ENCODE results near the gene PPP1R3D. TPM values are rescaled to one million over a fixed set of nuclear protein-coding genes. Genes with fewer than 3 reads are reported as not detected.

The PPP1R3D gene
- total and polyA plus RNA-seq, 2 of the 13 experiments (the other 11 are each of a cell fraction or from before 2014, with no cell fraction given), result 1.2 to 3.7 TPM

GRCh38 chr20:59933849-59934585 is 6.1 kb downstream of the PPP1R3D start (continued):
- no peak for TF ChIP-seq NFAT5 (CRISPR knock-in tag; IDR thresholded peaks at IDR 0.05)
- no peak for TF ChIP-seq RORA (CRISPR knock-in tag; IDR thresholded peaks at IDR 0.05)
- no peak for TF ChIP-seq ZUFSP (CRISPR knock-in tag; IDR thresholded peaks at IDR 0.05; ENCODE audit: borderline replicate concordance)
- TF ChIP-seq ZNF678 (CRISPR knock-in tag; IDR thresholded peaks at IDR 0.05), result no peak
- TF ChIP-seq ARID2 (CRISPR knock-in tag; IDR thresholded peaks at IDR 0.05; ENCODE audit: borderline replicate concordance), result no peak
- TF ChIP-seq CC2D1A (CRISPR knock-in tag; IDR thresholded peaks at IDR 0.05), result no peak
- TF ChIP-seq SMYD3 (CRISPR knock-in tag; IDR thresholded peaks at IDR 0.05), result no peak
- no peak for TF ChIP-seq ZNF670 (CRISPR knock-in tag; IDR thresholded peaks at IDR 0.05; ENCODE audit: borderline replicate concordance)
- TF ChIP-seq ZNF710 (CRISPR knock-in tag; IDR thresholded peaks at IDR 0.05; ENCODE audit: borderline replicate concordance), result no peak
- 0 out of 2 replicates have a peak, but pooled peaks have one; percentile 20 for TF ChIP-seq HDAC1 (CRISPR knock-in tag; IDR thresholded peaks at IDR 0.05)
- TF ChIP-seq NFIC (IDR thresholded peaks at IDR 0.05; ENCODE audit: low read length), result no peak
- no peak for TF ChIP-seq ZNF432 (CRISPR knock-in tag; IDR thresholded peaks at IDR 0.05; ENCODE audit: borderline replicate concordance)
- no peak for TF ChIP-seq PAF1 (CRISPR knock-in tag; IDR thresholded peaks at IDR 0.05)
- no peak for TF ChIP-seq MYNN (CRISPR knock-in tag; IDR thresholded peaks at IDR 0.05; ENCODE audit: low read depth)
- TF ChIP-seq YY1 (IDR thresholded peaks at IDR 0.05; ENCODE audit: insufficient read depth, insufficient replicate concordance, low read depth, low read length), result no peak
- TF ChIP-seq NFE2 (CRISPR knock-in tag; IDR thresholded peaks at IDR 0.05), result no peak
- TF ChIP-seq AKAP8 (CRISPR knock-in tag; IDR thresholded peaks at IDR 0.05), result no peak
- no peak for TF ChIP-seq NFATC3 (CRISPR knock-in tag; IDR thresholded peaks at IDR 0.05)
- no peak for TF ChIP-seq POLR2AphosphoS5 (IDR thresholded peaks at IDR 0.05; ENCODE audit: low read depth, low read length)
- TF ChIP-seq SMAD9 (CRISPR knock-in tag; IDR thresholded peaks at IDR 0.05), result peak; percentile 24; the same call in 1 of the 2 replicates

All from HepG2 (cell line).